Loucy (cell line): ENCODE measurements around the gene CD244.
"Not testable (repeated sequence)": the region's sequence is repeated elsewhere in the genome, so short reads cannot be mapped to it uniquely, and the experiment has no call there.

Experiments
- H2AFZ ChIP-seq: fragments of 200-600 bp; sonication (generic); 2 replicates; pipeline ENCODE4 v1.6.0; 2016; ENCODE audit warnings: antibody characterized with exemption, mild to moderate bottlenecking, low read length, moderate library complexity
- H3F3A ChIP-seq: fragments of 200-600 bp; 2 replicates; pipeline ENCODE4 v1.6.0; 2016; ENCODE audit warnings: antibody characterized with exemption, low read depth, mild to moderate bottlenecking
- H3K27me3 ChIP-seq: fragments of 200-600 bp; sonication (generic); 2 replicates; pipeline ENCODE4 v1.6.1; 2014; ENCODE audit warnings: low read length, mild to moderate bottlenecking; ENCODE audit not compliant: insufficient read depth, poor library complexity, severe bottlenecking
- H3K36me3 ChIP-seq: fragments of 200-600 bp; sonication (generic); 2 replicates; pipeline ENCODE4 v1.6.1; 2016; ENCODE audit warnings: low read length; ENCODE audit not compliant: insufficient read depth
- H3K4me1 ChIP-seq: fragments of 200-600 bp; sonication (generic); 2 replicates; pipeline ENCODE4 v1.5.1; 2014; ENCODE audit warnings: low read length, mild to moderate bottlenecking; ENCODE audit not compliant: insufficient read depth, poor library complexity, severe bottlenecking
- H3K4me2 ChIP-seq: fragments of 200-600 bp; sonication (generic); 2 replicates; pipeline ENCODE4 v1.6.0; 2014; ENCODE audit warnings: antibody characterized with exemption, low read length, low read depth, mild to moderate bottlenecking; ENCODE audit not compliant: poor library complexity, severe bottlenecking
- H3K4me3 ChIP-seq: fragments of 200-600 bp; sonication (generic); 2 replicates; pipeline ENCODE4 v1.5.1; 2014; ENCODE audit warnings: low read length, mild to moderate bottlenecking, mixed read lengths; ENCODE audit not compliant: poor library complexity, severe bottlenecking
- H3K79me2 ChIP-seq: fragments of 200-600 bp; sonication (generic); 2 replicates; pipeline ENCODE4 v1.6.1; 2014; ENCODE audit warnings: low read length; ENCODE audit not compliant: insufficient read depth
- H3K9ac ChIP-seq: fragments of 200-600 bp; sonication (generic); 2 replicates; pipeline ENCODE4 v1.6.0; 2014; ENCODE audit warnings: mild to moderate bottlenecking, low read depth, low read length, moderate library complexity; ENCODE audit not compliant: poor library complexity, severe bottlenecking
- H3K9me2 ChIP-seq: fragments of 200-600 bp; sonication (generic); replicated peaks from 2 replicates; pipeline ENCODE4 v1.6.1; 2016; ENCODE audit warnings: low read depth, low read length, mixed read lengths
- H3K9me3 ChIP-seq: fragments of 200-600 bp; sonication (generic); 2 replicates; pipeline ENCODE4 v1.6.1; 2014; ENCODE audit warnings: mild to moderate bottlenecking, antibody characterized with exemption, low read length, low read depth; ENCODE audit not compliant: insufficient read depth
- H4K20me1 ChIP-seq: fragments of 200-600 bp; sonication (generic); 2 replicates; pipeline ENCODE4 v1.6.0; 2014; ENCODE audit warnings: antibody characterized with exemption, low read length, mild to moderate bottlenecking; ENCODE audit not compliant: insufficient read depth, poor library complexity, severe bottlenecking
- EZH2phosphoT487 ChIP-seq: fragments of 200-600 bp; IDR thresholded peaks from 2 replicates; pipeline ENCODE4 v1.6.1; 2018; ENCODE audit warnings: antibody characterized with exemption, mild to moderate bottlenecking, moderate library complexity, borderline replicate concordance
- TF ChIP-seq, protein P1 (sequence below): fragments of 200-600 bp; sonication (generic); conservative IDR thresholded peaks from 2 replicates; pipeline ENCODE4 v1.5.1; 2014; ENCODE audit warnings: mild to moderate bottlenecking, antibody characterized with exemption, low read length

CD244 gene

DNA sequence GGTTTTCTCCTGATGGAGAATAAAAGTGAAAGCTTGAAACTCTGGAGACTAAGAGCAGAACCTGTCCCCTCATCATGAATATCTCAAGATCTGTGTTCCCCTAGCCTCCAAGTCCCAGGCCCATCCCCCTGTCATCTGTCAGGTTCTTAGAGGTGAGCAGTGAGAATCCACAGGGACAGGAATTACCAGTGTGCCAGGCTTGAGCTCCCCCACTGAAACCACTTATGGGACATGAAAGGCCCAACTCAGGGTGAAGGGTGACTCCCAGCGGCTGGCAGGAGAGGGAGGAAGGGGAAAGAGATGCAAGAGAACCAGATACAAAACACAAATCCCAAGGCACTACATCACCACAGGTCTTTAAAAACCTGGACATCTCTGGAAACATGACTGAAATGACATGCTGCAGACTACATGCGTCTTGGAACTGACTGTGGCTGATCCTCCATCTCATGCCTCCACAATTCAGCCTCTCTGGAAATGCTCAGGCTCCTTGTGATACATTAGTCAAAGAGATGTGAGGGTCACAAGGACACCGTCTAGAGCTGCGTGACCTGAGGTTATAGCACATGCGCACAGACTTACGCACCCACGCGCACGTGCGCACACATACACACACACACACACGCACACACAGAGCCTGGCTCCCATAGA is 73.5 kb downstream of the CD244 start:
- H2AFZ ChIP-seq, result no peak overlapping the region
- H3K4me2 ChIP-seq, result no peak overlapping the region

DNA sequence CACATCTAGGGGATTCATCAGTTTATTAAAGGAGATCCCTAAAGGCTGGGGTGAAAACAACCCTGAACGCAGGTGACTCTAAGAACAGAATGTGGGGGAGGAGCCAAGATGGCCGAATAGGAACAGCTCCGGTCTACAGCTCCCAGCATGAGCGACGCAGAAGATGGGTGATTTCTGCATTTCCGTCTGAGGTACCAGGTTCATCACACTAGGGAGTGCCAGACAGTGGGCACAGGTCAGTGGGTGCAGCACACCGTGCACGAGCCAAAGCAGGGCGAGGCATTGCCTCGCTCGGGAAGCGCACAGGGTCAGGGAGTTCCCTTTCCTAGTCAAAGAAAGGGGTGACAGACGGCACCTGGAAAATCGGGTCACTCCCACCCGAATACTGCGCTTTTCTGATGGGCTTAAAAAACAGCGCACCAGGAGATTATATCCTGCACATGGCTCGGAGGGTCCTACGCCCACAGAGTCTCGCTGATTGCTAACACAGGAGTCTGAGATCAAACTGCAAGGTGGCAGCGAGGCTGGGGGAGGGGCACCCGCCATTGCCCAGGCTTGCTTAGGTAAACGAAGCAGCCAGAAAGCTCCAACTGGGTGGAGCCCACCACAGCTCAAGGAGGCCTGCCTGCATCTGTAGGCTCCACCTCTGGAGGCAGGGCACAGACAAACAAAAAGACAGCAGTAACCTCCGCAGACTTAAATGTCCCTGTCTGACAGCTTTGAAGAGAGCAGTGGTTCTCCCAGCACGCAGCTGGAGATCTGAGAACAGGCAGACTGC is 79.5 kb downstream of the CD244 start:
- H3K4me2 ChIP-seq, result not testable (repeated sequence)

More for the DNA sequence above, 73.5 kb downstream of the CD244 start:
- H3K9ac ChIP-seq, result no peak overlapping the region
- H4K20me1 ChIP-seq, result no peaks in the 10 kb centered on the region
- no peaks in the 10 kb centered on the region for H3K79me2 ChIP-seq
- H3K36me3 ChIP-seq, result no peaks in the 10 kb centered on the region
- H3K4me3 ChIP-seq, result no peak overlapping the region
- H3K9me3 ChIP-seq, result no peaks in the 10 kb centered on the region
- no peaks in the 10 kb centered on the region for H3K9me2 ChIP-seq
- no peaks in the 10 kb centered on the region for H3K27me3 ChIP-seq
- no peaks in the 10 kb centered on the region for H3F3A ChIP-seq
- TF ChIP-seq, protein P1, sequence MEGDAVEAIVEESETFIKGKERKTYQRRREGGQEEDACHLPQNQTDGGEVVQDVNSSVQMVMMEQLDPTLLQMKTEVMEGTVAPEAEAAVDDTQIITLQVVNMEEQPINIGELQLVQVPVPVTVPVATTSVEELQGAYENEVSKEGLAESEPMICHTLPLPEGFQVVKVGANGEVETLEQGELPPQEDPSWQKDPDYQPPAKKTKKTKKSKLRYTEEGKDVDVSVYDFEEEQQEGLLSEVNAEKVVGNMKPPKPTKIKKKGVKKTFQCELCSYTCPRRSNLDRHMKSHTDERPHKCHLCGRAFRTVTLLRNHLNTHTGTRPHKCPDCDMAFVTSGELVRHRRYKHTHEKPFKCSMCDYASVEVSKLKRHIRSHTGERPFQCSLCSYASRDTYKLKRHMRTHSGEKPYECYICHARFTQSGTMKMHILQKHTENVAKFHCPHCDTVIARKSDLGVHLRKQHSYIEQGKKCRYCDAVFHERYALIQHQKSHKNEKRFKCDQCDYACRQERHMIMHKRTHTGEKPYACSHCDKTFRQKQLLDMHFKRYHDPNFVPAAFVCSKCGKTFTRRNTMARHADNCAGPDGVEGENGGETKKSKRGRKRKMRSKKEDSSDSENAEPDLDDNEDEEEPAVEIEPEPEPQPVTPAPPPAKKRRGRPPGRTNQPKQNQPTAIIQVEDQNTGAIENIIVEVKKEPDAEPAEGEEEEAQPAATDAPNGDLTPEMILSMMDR, result no peak
- no peak for TF ChIP-seq EZH2phosphoT487
- peaks cover 4% of the 10 kb centered on the region for H3K4me1 ChIP-seq

DNA sequence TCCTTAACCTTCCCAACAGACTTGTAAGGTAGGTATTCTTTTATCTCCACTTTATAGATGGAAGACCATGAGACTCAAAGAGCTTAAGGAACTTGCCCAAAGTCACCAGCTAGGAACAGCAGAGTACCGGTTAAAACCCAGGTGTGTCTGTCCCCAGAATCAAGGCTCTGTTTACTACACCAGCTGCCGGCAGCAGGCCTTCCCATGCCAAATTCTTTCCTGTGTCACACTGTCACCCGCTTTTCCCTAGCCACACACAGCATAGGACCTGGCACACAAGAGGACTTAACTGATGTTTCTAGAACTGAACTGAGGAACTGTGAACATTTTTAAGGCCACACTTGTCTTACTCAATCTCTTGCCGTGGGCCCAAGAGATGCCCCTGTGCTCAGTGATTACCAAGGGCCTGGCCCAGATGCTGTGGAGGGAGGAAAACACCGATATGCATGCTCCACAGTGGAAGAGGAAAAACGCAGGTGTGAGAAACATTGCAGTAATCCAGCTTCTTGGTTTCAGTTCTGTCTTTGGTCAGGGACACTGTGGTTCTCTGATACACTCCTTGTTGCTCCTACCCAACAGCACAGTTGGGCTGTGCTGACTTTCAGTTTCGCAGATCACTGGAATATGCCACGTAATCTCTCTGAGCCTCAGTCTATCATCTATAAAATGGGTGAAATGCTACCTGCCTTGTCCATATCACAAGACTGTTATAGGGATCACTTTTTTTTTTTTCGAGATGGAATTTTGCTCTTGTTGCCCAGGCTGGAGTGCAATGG is 80.6 kb downstream of the CD244 start:
- no peaks in the 10 kb centered on the region for H3K79me2 ChIP-seq
- H3K9me2 ChIP-seq, result no peaks in the 10 kb centered on the region
- no peaks in the 10 kb centered on the region for H3K36me3 ChIP-seq
- no peaks in the 10 kb centered on the region for H4K20me1 ChIP-seq
- no peak overlapping the region for H2AFZ ChIP-seq
- H3K27me3 ChIP-seq, result no peaks in the 10 kb centered on the region
- H3K9ac ChIP-seq, result no peak overlapping the region
- H3K4me1 ChIP-seq, result no peaks in the 10 kb centered on the region
- TF ChIP-seq, protein P1, result no peak
- no peak for TF ChIP-seq EZH2phosphoT487
- no peaks in the 10 kb centered on the region for H3F3A ChIP-seq
- H3K4me3 ChIP-seq, result no peak overlapping the region
- no peaks in the 10 kb centered on the region for H3K9me3 ChIP-seq
- H3K4me2 ChIP-seq, result no peak overlapping the region

More for the DNA sequence above, 79.5 kb downstream of the CD244 start:
- not testable (repeated sequence) for H3K9ac ChIP-seq, H2AFZ ChIP-seq, H3K4me3 ChIP-seq, H4K20me1 ChIP-seq, H3F3A ChIP-seq, H3K27me3 ChIP-seq, H3K36me3 ChIP-seq, H3K4me1 ChIP-seq, H3K79me2 ChIP-seq, H3K9me3 ChIP-seq, H3K9me2 ChIP-seq
